Panc1 (cell line): Measurements from ENCODE around the gene PRR5. TPM values are rescaled to one million over a fixed set of nuclear protein-coding genes. Genes with fewer than 3 reads are reported as not detected.

Experiments used
- ATAC-seq: fragments of 200-7000 bp; cut with Tn5 transposase; 2 replicates; pipeline ENCODE4 v1.9.1; 2020; ENCODE audit warnings: mild to moderate bottlenecking, moderate library complexity
- BruUV-seq: library from RNA; stranded (reverse); fragments of 400-500 nt; replicated peaks from 2 replicates; lab custom pipeline; 2021; lab: Mats Ljungman, UMichigan
- CTCF ChIA-PET: fragments of 300-600 bp; sonication (Branson Sonifier 250); formaldehyde crosslinking; loops from one replicate; lab custom pipeline; 2022; ENCODE audit warnings: antibody characterized with exemption; lab: Charles Lee
- POLR2A ChIA-PET: fragments of 300-600 bp; sonication (Branson Sonifier 250); formaldehyde crosslinking; loops from one replicate; lab custom pipeline; 2022; ENCODE audit warnings: antibody characterized with exemption; lab: Charles Lee
- DNase-seq: peaks from one replicate; pipeline ENCODE4 v3.0.0-alpha.2; 2010; ENCODE audit warnings: low read depth, low spot score
- H3K27ac ChIP-seq: 2 replicates; pipeline ENCODE4 v1.5.1; 2011; ENCODE audit warnings: mild to moderate bottlenecking, low read length, inconsistent platforms
- H3K27me3 ChIP-seq: fragments of 200-500 bp; sonication (Bioruptor generic); 2 replicates; pipeline ENCODE4 v1.6.0; 2014; ENCODE audit warnings: low read length, inconsistent platforms; ENCODE audit not compliant: control insufficient read depth, insufficient read depth
- H3K36me3 ChIP-seq: fragments of 200-500 bp; sonication (Bioruptor generic); 2 replicates; pipeline ENCODE4 v1.5.1; 2014; ENCODE audit warnings: inconsistent platforms, mild to moderate bottlenecking, low read length, moderate library complexity; ENCODE audit not compliant: control insufficient read depth, insufficient read depth
- H3K4me1 ChIP-seq: 2 replicates; pipeline ENCODE4 v1.5.1; 2011; ENCODE audit warnings: inconsistent platforms, mild to moderate bottlenecking, low read length, moderate library complexity; ENCODE audit not compliant: control insufficient read depth, insufficient read depth
- H3K4me3 ChIP-seq, 2 experiments: 2 replicates each; pipeline ENCODE4 v1.5.1; 2011 to 2012; ENCODE audit warnings: low read depth in 2 of 2, low read length in 2 of 2, mild to moderate bottlenecking in 2 of 2, inconsistent platforms in 1 of 2, moderate library complexity in 1 of 2
- H3K9me3 ChIP-seq: fragments of 200-500 bp; sonication (Bioruptor generic); 2 replicates; pipeline ENCODE4 v1.5.1; 2014; ENCODE audit warnings: low read depth, mild to moderate bottlenecking, inconsistent platforms, low read length, moderate library complexity; ENCODE audit not compliant: control insufficient read depth, insufficient read depth
- POLR2AphosphoS5 ChIP-seq: IDR thresholded peaks from 2 replicates; pipeline ENCODE4 v1.6.1; 2012; ENCODE audit warnings: mild to moderate bottlenecking, low read depth, low read length, moderate library complexity
- REST ChIP-seq, 2 experiments: IDR thresholded peaks; 2 replicates each; pipeline ENCODE4 v1.6.1; 2011 to 2012; ENCODE audit warnings: low read depth in 2 of 2, control low read depth in 1 of 2, low read length in 1 of 2, mild to moderate bottlenecking in 1 of 2, moderate library complexity in 1 of 2; ENCODE audit not compliant: insufficient read depth in 1 of 2
- SIN3A ChIP-seq: IDR thresholded peaks from 2 replicates; pipeline ENCODE4 v1.6.1; 2012; ENCODE audit warnings: low read depth, mild to moderate bottlenecking, low read length, moderate library complexity, borderline replicate concordance; ENCODE audit not compliant: insufficient read depth
- TCF7L2 ChIP-seq: IDR thresholded peaks from 2 replicates; pipeline ENCODE4 v1.6.1; 2011; ENCODE audit warnings: mild to moderate bottlenecking, low read depth, low read length, inconsistent platforms
- in situ Hi-C: cut with HindIII; loops from 2 replicates; pipeline ENCODE4 v1.10.0; 2016; ENCODE audit warnings: low sequenced_read_pairs, low pct_unique_long_range_greater_than_20kb
- intact Hi-C: fragments of 100-400 bp; cut with micrococcal nuclease; formaldehyde crosslinking; loops from one replicate; pipeline ENCODE4 v1.10.0; 2022; ENCODE audit not compliant: unreplicated experiment
- total RNA-seq: library from RNA; stranded (reverse); gene quantifications from one replicate; pipeline ENCODE4 v1.2.1, GENCODE V29; 2021; ENCODE audit not compliant: unreplicated experiment
- TF ChIP-seq, protein P1 (sequence below): fragments of 450-650 bp; IDR thresholded peaks from 2 replicates; pipeline ENCODE4 v1.5.1; 2017; ENCODE audit warnings: mild to moderate bottlenecking

Gene PRR5
- total RNA-seq, 1 experiment from 2014 or later: 11.5 TPM

- Histone ChIP-seq H3K4me1 (peaks cover 13% of the 10 kb centered on the region), H3K27me3 (no peaks in the 10 kb centered on the region), H3K27ac (no peak overlapping the region), H3K9me3 (no peaks in the 10 kb centered on the region), H3K4me3 (no peak overlapping the region), H3K36me3 (no peaks in the 10 kb centered on the region; the same call in 1 of the 2 replicates)
- no peak for ATAC-seq
- intact Hi-C loops (no loop called here), in situ Hi-C loops (no loop called here)
- TF ChIP-seq, protein P1, sequence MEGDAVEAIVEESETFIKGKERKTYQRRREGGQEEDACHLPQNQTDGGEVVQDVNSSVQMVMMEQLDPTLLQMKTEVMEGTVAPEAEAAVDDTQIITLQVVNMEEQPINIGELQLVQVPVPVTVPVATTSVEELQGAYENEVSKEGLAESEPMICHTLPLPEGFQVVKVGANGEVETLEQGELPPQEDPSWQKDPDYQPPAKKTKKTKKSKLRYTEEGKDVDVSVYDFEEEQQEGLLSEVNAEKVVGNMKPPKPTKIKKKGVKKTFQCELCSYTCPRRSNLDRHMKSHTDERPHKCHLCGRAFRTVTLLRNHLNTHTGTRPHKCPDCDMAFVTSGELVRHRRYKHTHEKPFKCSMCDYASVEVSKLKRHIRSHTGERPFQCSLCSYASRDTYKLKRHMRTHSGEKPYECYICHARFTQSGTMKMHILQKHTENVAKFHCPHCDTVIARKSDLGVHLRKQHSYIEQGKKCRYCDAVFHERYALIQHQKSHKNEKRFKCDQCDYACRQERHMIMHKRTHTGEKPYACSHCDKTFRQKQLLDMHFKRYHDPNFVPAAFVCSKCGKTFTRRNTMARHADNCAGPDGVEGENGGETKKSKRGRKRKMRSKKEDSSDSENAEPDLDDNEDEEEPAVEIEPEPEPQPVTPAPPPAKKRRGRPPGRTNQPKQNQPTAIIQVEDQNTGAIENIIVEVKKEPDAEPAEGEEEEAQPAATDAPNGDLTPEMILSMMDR: no peak
- TF ChIP-seq REST (IDR thresholded peaks at IDR 0.05; ENCODE audit: insufficient read depth in 1 of 2, low read depth in 2 of 2, low read length in 1 of 2): no peak
- TF ChIP-seq SIN3A: no peak
- TF ChIP-seq POLR2AphosphoS5: no peak
- TF ChIP-seq TCF7L2: no peak
- CTCF ChIA-PET: no interaction called here
- DNase-seq: no peak
- POLR2A ChIA-PET: no interaction called here
- BruUV-seq: no TSS peak
These were observed 54.0 kb downstream of the PRR5 start for GRCh38 chr22:44755956-44756361.

DNA sequence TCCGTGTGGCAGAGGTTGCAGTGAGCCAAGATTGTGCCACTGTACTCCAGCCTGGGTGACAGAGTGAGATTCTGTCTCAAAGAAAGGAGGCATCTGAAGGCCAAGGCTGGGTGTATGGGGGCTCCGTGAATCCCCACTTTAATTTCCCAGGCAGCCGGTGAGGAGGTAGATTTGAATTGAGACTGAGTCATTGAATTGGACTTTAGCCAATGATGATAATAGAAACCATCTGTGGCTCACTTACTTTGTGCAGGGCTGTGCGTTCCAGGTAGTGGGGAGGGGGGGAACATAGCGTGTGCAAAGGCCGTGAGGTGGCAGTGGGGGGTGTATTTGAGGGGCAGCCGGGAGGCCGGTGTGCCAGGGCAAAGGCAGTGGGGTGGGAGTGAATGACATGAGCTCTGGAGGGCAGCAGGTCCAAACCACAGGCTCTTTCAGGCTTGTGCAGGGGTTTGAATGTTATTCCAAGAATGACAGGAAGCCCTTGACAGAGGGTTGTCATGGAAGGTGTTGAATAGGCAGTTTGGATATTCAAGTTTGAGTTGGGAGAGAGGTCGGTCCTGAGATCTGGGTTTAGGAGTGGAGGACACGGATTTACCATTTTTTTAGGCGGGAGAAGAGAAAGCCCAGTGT, 56.5 kb downstream of the PRR5 start:
- Histone ChIP-seq H3K4me3 (no peak overlapping the region), H3K4me1 (peaks cover 13% of the 10 kb centered on the region), H3K27ac (no peak overlapping the region), H3K36me3 (no peaks in the 10 kb centered on the region), H3K9me3 (no peaks in the 10 kb centered on the region), H3K27me3 (no peaks in the 10 kb centered on the region)
- in situ Hi-C loops (no loop called here), intact Hi-C loops (no loop called here)
- ChIA-PET CTCF (no interaction called here), POLR2A (no interaction called here)
- TF ChIP-seq REST (IDR thresholded peaks at IDR 0.05; ENCODE audit: insufficient read depth in 1 of 2, low read depth in 2 of 2, low read length in 1 of 2) (no peak), POLR2AphosphoS5 (no peak), TCF7L2 (no peak), SIN3A (no peak)
- TF ChIP-seq, protein P1: no peak
- ATAC-seq (no peak), DNase-seq (no peak)
- no TSS peak for BruUV-seq
